ENCODE results near the gene RPE. TPM values are rescaled to one million over a fixed set of nuclear protein-coding genes. Genes with fewer than 3 reads are reported as not detected.

The RPE gene
- polyA plus RNA-seq, 1 donor from 2014 or later, result 73.9 TPM

DNA sequence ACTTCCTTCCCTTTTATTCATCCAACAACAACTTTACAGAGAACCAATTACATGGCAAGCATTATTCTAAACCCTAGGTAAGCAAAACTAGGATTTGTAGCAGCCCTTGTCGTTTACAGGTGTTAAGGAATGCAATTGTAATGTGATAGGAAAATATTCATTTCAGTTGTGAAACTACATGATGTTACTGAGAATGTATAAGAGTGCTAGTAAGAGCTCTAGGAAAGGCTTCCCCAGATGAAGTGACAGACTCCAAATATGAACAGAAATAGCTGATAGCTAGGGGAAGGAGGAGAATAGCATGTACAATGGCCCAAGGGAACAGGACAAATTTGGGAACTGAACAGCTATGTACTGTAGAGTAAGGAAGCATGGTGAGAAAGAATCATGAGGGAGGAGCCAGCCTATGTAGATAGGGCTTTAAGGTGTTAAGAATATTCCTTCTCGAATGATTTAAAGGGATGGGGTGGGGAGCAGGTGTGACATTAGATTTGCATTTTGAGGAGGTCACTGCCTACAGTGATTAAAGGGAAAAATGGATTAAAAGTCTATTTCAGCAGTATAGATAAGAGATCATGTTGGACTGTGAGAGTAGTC is 31.7 kb downstream of the RPE start:
- H3K9me2 ChIP-seq (ENCODE audit: insufficient read depth, low read length), result no peaks in the 10 kb centered on the region
- no peaks in the 10 kb centered on the region for H3F3A ChIP-seq (ENCODE audit: insufficient read depth, low read length, poor library complexity, severe bottlenecking)
- H3K9ac ChIP-seq (ENCODE audit: low read length), result no peak overlapping the region
- no peaks in the 10 kb centered on the region for H3K27me3 ChIP-seq (ENCODE audit: insufficient read depth, low read depth, low read length)
- no peak overlapping the region for H2AFZ ChIP-seq (ENCODE audit: low read depth, low read length)
- TF ChIP-seq SMC3 (conservative IDR thresholded peaks at IDR 0.05; ENCODE audit: poor library complexity) (no peak), EZH2 (IDR thresholded peaks at IDR 0.05; ENCODE audit: borderline replicate concordance, insufficient read depth, low read length, poor library complexity, severe bottlenecking) (no peak), TAF1 (IDR thresholded peaks at IDR 0.05; ENCODE audit: low read depth) (no peak), EP300 (conservative IDR thresholded peaks at IDR 0.05; ENCODE audit: poor library complexity, severe bottlenecking) (no peak), MXI1 (conservative IDR thresholded peaks at IDR 0.05; ENCODE audit: poor library complexity, severe bottlenecking) (no peak), RAD21 (conservative IDR thresholded peaks at IDR 0.05) (no peak), POLR2AphosphoS5 (IDR thresholded peaks at IDR 0.05) (no peak)
- TF ChIP-seq, protein P1, sequence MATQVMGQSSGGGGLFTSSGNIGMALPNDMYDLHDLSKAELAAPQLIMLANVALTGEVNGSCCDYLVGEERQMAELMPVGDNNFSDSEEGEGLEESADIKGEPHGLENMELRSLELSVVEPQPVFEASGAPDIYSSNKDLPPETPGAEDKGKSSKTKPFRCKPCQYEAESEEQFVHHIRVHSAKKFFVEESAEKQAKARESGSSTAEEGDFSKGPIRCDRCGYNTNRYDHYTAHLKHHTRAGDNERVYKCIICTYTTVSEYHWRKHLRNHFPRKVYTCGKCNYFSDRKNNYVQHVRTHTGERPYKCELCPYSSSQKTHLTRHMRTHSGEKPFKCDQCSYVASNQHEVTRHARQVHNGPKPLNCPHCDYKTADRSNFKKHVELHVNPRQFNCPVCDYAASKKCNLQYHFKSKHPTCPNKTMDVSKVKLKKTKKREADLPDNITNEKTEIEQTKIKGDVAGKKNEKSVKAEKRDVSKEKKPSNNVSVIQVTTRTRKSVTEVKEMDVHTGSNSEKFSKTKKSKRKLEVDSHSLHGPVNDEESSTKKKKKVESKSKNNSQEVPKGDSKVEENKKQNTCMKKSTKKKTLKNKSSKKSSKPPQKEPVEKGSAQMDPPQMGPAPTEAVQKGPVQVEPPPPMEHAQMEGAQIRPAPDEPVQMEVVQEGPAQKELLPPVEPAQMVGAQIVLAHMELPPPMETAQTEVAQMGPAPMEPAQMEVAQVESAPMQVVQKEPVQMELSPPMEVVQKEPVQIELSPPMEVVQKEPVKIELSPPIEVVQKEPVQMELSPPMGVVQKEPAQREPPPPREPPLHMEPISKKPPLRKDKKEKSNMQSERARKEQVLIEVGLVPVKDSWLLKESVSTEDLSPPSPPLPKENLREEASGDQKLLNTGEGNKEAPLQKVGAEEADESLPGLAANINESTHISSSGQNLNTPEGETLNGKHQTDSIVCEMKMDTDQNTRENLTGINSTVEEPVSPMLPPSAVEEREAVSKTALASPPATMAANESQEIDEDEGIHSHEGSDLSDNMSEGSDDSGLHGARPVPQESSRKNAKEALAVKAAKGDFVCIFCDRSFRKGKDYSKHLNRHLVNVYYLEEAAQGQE (IDR thresholded peaks at IDR 0.05; ENCODE audit: borderline replicate concordance), result no peak
- TF ChIP-seq, protein P2, sequence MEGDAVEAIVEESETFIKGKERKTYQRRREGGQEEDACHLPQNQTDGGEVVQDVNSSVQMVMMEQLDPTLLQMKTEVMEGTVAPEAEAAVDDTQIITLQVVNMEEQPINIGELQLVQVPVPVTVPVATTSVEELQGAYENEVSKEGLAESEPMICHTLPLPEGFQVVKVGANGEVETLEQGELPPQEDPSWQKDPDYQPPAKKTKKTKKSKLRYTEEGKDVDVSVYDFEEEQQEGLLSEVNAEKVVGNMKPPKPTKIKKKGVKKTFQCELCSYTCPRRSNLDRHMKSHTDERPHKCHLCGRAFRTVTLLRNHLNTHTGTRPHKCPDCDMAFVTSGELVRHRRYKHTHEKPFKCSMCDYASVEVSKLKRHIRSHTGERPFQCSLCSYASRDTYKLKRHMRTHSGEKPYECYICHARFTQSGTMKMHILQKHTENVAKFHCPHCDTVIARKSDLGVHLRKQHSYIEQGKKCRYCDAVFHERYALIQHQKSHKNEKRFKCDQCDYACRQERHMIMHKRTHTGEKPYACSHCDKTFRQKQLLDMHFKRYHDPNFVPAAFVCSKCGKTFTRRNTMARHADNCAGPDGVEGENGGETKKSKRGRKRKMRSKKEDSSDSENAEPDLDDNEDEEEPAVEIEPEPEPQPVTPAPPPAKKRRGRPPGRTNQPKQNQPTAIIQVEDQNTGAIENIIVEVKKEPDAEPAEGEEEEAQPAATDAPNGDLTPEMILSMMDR (IDR thresholded peaks at IDR 0.05; ENCODE audit: poor library complexity, severe bottlenecking), result no peak
- H4K20me1 ChIP-seq (ENCODE audit: insufficient read depth), result no peaks in the 10 kb centered on the region
- no peaks in the 10 kb centered on the region for H3K9me3 ChIP-seq (ENCODE audit: low read length)
- H3K36me3 ChIP-seq (ENCODE audit: insufficient read depth, low read length), result no peaks in the 10 kb centered on the region
- no peak overlapping the region for H3K4me3 ChIP-seq (ENCODE audit: low read length)
- H3K27ac ChIP-seq (ENCODE audit: low read length), result no peak overlapping the region
- H3K4me2 ChIP-seq (ENCODE audit: low read length), result no peak overlapping the region
- no peaks in the 10 kb centered on the region for H3K79me2 ChIP-seq (replicated peaks; ENCODE audit: insufficient read depth, low read length)

DNA sequence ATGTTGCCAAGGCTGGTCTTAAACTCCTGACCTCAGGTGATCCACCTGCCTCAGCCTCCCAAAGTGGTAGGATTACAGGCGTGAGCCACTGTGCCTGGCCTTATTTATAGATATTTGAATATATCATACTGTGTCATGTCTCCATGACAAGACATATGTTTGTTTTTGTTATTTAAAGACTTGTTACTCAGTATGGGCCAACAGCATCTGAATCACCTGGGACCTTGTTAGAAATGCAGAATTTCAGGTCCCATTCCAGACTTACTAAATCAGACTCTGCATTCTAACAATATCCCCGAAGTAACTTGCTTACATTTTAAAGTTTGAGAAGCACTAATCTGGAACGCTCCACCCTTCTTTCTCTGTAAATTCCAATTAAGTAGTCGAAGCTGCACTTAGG is 33.2 kb downstream of the RPE start:
- Histone ChIP-seq H3K4me2 (ENCODE audit: low read length) (no peak overlapping the region), H3K4me3 (ENCODE audit: low read length) (no peak overlapping the region), H3K27ac (ENCODE audit: low read length) (no peak overlapping the region), H3K36me3 (ENCODE audit: insufficient read depth, low read length) (no peaks in the 10 kb centered on the region), H3K9me2 (ENCODE audit: insufficient read depth, low read length) (no peaks in the 10 kb centered on the region), H3K9me3 (ENCODE audit: low read length) (no peaks in the 10 kb centered on the region), H3K27me3 (ENCODE audit: insufficient read depth, low read depth, low read length) (no peaks in the 10 kb centered on the region), H3K9ac (ENCODE audit: low read length) (no peak overlapping the region), H4K20me1 (ENCODE audit: insufficient read depth) (no peaks in the 10 kb centered on the region), H3K79me2 (replicated peaks; ENCODE audit: insufficient read depth, low read length) (no peaks in the 10 kb centered on the region), H2AFZ (ENCODE audit: low read depth, low read length) (no peak overlapping the region), H3F3A (ENCODE audit: insufficient read depth, low read length, poor library complexity, severe bottlenecking) (no peaks in the 10 kb centered on the region)
- TF ChIP-seq MXI1 (conservative IDR thresholded peaks at IDR 0.05; ENCODE audit: poor library complexity, severe bottlenecking), result no peak
- TF ChIP-seq TAF1 (IDR thresholded peaks at IDR 0.05; ENCODE audit: low read depth), result no peak
- no peak for TF ChIP-seq POLR2AphosphoS5 (IDR thresholded peaks at IDR 0.05)
- no peak for TF ChIP-seq SMC3 (conservative IDR thresholded peaks at IDR 0.05; ENCODE audit: poor library complexity)
- TF ChIP-seq EZH2 (IDR thresholded peaks at IDR 0.05; ENCODE audit: borderline replicate concordance, insufficient read depth, low read length, poor library complexity, severe bottlenecking), result no peak
- TF ChIP-seq, protein P1 (IDR thresholded peaks at IDR 0.05; ENCODE audit: borderline replicate concordance), result no peak
